ENCODE results near the gene TPI1. TPM values are rescaled to one million over a fixed set of nuclear protein-coding genes. Genes with fewer than 3 reads are reported as not detected.

Gene TPI1
- total and polyA plus RNA-seq, 2 donors (not counting 3 experiments of a cell fraction or from before 2014, with no cell fraction given) = 643 to 1,816 TPM

DNA sequence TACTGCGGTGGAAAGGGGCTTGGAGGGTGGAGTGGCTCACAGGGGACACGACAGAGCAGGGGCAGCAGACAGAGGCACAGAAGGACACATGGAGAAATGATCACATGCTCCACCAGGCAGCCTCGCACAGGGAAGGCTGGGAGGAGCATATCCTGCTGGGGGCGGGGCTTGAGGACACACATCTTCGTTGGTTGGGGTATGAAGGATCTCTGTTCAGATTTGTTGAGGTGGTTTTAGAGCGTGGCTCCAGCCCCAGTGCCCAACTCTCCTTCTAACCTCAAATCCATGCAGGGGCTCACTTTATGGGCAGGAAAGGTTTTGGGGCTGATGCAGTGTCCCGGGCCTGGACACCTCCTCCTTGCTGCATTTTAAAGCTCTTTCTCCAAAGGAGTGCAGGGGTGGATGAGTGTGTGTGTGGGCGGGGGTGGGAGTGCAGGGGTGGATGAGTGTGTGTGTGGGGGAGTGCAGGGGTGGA lies 39.9 kb upstream of the TPI1 start:
- H3K79me2 ChIP-seq (ENCODE audit: control insufficient read depth, insufficient read depth, low read length) = peaks cover 25% of the 10 kb centered on the region
- H3K36me3 ChIP-seq (ENCODE audit: control insufficient read depth in 2 of 2, extremely low read depth in 1 of 2, insufficient read depth in 2 of 2, low read length in 2 of 2) = peaks cover 0 to 8% of the 10 kb centered on the region in 2 experiments
- ChIA-PET CTCF (interaction anchor here (0.6 to 12.0 kb wide), 6 partner anchors 47 to 207 kb away, joined by 3 to 148 read pairs (median 7); partner anchors contain the start of genes MLF2 and PTMS), POLR2A (no interaction called here)
- H3K27ac ChIP-seq (ENCODE audit: insufficient read depth, low read depth, low read length) = no peak overlapping the region
- no peak overlapping the region for H3K4me3 ChIP-seq (replicated peaks in 1 of 3; ENCODE audit: insufficient read depth in 1 of 3, low read depth in 1 of 3, low read length in 3 of 3)
- peaks cover under 1% of the 10 kb centered on the region in 2 experiments for H3K27me3 ChIP-seq (ENCODE audit: control insufficient read depth in 2 of 2, insufficient read depth in 2 of 2, low read length in 2 of 2)
- H3K9me1 ChIP-seq (replicated peaks; ENCODE audit: control insufficient read depth, extremely low read depth, insufficient read depth, low read length) = no peaks in the 10 kb centered on the region
- peak; percentile 34 for TF ChIP-seq POLR2AphosphoS5 (IDR thresholded peaks at IDR 0.05; ENCODE audit: insufficient read depth, low read depth, low read length)
- TF ChIP-seq FOS (IDR thresholded peaks at IDR 0.05; ENCODE audit: borderline replicate concordance, insufficient read depth, low read length) = no peak
- TF ChIP-seq POLR2A (IDR thresholded peaks at IDR 0.05; ENCODE audit: low read depth, low read length) = peak; percentile 50
- TF ChIP-seq, protein P1, sequence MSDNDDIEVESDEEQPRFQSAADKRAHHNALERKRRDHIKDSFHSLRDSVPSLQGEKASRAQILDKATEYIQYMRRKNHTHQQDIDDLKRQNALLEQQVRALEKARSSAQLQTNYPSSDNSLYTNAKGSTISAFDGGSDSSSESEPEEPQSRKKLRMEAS (IDR thresholded peaks at IDR 0.05; ENCODE audit: insufficient read depth, insufficient read length) = peak; percentile 38
- no peak for TF ChIP-seq JUN (IDR thresholded peaks at IDR 0.05; ENCODE audit: borderline replicate concordance, insufficient read depth, insufficient read length, low read depth)
- no peak for TF ChIP-seq GATA2 (IDR thresholded peaks at IDR 0.05; ENCODE audit: insufficient read depth, insufficient read length, low read depth, low read length)
- no peak for TF ChIP-seq EZH2 (IDR thresholded peaks at IDR 0.05; ENCODE audit: borderline replicate concordance, low read depth, low read length, severe bottlenecking)
- TF ChIP-seq, protein P2, sequence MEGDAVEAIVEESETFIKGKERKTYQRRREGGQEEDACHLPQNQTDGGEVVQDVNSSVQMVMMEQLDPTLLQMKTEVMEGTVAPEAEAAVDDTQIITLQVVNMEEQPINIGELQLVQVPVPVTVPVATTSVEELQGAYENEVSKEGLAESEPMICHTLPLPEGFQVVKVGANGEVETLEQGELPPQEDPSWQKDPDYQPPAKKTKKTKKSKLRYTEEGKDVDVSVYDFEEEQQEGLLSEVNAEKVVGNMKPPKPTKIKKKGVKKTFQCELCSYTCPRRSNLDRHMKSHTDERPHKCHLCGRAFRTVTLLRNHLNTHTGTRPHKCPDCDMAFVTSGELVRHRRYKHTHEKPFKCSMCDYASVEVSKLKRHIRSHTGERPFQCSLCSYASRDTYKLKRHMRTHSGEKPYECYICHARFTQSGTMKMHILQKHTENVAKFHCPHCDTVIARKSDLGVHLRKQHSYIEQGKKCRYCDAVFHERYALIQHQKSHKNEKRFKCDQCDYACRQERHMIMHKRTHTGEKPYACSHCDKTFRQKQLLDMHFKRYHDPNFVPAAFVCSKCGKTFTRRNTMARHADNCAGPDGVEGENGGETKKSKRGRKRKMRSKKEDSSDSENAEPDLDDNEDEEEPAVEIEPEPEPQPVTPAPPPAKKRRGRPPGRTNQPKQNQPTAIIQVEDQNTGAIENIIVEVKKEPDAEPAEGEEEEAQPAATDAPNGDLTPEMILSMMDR (IDR thresholded peaks at IDR 0.05; ENCODE audit: extremely low read depth in 1 of 2, insufficient read depth in 1 of 2, low read depth in 1 of 2, low read length in 2 of 2) = no peak
- TF ChIP-seq MYC (IDR thresholded peaks at IDR 0.05; ENCODE audit: low read depth, low read length) = no peak
- DNase-seq (ENCODE audit: low read depth, low spot score) = peak; percentile 81
- H3K9ac ChIP-seq (replicated peaks; ENCODE audit: extremely low read depth, insufficient read depth, low read length) = no peak overlapping the region
- peak; percentile 96 for FAIRE-seq
- H3K9me3 ChIP-seq (replicated peaks; ENCODE audit: control insufficient read depth, insufficient read depth, low read length) = no peaks in the 10 kb centered on the region
- H3K4me2 ChIP-seq (ENCODE audit: insufficient read depth, low read length) = no peak overlapping the region
- no TSS peak for BruUV-seq (replicated peaks)
- H3K4me1 ChIP-seq (ENCODE audit: control insufficient read depth, extremely low read depth, insufficient read depth, low read length) = peaks cover 20% of the 10 kb centered on the region
- intact Hi-C loops (cut with micrococcal nuclease) = no loop called here
- peak overlapping the region; percentile 43 for H2AFZ ChIP-seq (ENCODE audit: low read depth, low read length)
- no peaks in the 10 kb centered on the region for H4K20me1 ChIP-seq (replicated peaks; ENCODE audit: control insufficient read depth, extremely low read depth, insufficient read depth, low read length)
- dilution Hi-C loops (cut with MboI; ENCODE audit: extremely low pct_ligation_motif_present, low sequenced_read_pairs) = no loop called here
